GM12874 (cell line): Measurements from ENCODE around the gene TSC22D1.

Experiments used
- TF ChIP-seq, protein P1 (sequence below): IDR thresholded peaks from 2 replicates; pipeline ENCODE4 v1.5.1; 2011; ENCODE audit warnings: low read depth, mild to moderate bottlenecking, control low read depth, low read length, moderate library complexity; ENCODE audit not compliant: insufficient read depth

Gene TSC22D1

DNA sequence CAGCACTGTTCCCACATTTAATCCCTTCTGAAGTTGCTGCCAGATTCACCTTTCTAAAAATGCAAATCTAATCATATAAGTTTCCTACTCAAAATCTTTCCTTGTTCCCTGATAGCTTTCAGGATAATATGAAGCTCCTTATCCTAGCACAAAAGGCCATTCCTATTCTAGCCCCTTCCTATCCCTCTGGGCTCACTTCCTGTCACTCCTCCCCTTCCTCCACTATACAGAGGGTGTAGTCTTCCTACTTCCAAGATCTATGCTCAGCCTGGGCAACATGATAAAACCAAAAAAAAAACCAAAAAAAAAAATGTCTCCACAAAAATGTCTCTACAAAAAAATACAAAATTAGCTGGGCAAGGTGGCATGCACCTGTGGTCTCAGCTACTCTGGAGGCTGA, 78.3 kb downstream of the TSC22D1 start:
- TF ChIP-seq, protein P1, sequence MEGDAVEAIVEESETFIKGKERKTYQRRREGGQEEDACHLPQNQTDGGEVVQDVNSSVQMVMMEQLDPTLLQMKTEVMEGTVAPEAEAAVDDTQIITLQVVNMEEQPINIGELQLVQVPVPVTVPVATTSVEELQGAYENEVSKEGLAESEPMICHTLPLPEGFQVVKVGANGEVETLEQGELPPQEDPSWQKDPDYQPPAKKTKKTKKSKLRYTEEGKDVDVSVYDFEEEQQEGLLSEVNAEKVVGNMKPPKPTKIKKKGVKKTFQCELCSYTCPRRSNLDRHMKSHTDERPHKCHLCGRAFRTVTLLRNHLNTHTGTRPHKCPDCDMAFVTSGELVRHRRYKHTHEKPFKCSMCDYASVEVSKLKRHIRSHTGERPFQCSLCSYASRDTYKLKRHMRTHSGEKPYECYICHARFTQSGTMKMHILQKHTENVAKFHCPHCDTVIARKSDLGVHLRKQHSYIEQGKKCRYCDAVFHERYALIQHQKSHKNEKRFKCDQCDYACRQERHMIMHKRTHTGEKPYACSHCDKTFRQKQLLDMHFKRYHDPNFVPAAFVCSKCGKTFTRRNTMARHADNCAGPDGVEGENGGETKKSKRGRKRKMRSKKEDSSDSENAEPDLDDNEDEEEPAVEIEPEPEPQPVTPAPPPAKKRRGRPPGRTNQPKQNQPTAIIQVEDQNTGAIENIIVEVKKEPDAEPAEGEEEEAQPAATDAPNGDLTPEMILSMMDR, result no peak

- TF ChIP-seq, protein P1, result no peak
Measured at GRCh38 chr13:44493213-44493812, 82.8 kb downstream of the TSC22D1 start.

- TF ChIP-seq, protein P1, result no peak
Measured at GRCh38 chr13:44489751-44490150, 86.4 kb downstream of the TSC22D1 start.

DNA sequence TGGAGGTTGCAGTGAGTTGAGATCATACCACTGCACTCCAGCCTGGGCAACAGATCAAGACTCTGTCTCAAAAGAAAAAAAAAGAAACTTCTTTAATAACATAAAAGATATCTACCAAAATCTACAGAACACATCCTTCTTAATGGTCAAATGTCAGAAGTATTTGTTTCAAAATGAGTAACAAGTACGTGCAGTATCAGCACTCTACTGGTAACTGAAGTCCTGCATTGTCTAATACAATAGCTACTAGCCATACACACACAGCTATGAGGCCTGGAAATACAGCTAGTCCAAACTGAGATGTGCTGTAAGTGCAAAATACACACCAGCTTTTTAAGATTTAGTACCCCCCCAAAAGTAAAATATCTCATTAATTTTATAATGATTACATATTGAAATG, 88.1 kb downstream of the TSC22D1 start:
- TF ChIP-seq, protein P1, result no peak

- TF ChIP-seq, protein P1, result no peak
Measured at GRCh38 chr13:44484562-44485138, 91.5 kb downstream of the TSC22D1 start.

- TF ChIP-seq, protein P1, result no peak
Measured at GRCh38 chr13:44474122-44474910, 101.8 kb downstream of the TSC22D1 start.

- TF ChIP-seq, protein P1, result no peak
Measured at GRCh38 chr13:44471686-44472085, 104.4 kb downstream of the TSC22D1 start.
